NCI-H128 (cell line): ENCODE data around the gene PTPRF.
"Not testable (repeated sequence)": the region's sequence is repeated elsewhere in the genome, so short reads cannot be mapped to it uniquely, and the experiment has no call there.

ENCODE experiments used
- DNase-seq: peaks from one replicate; lab custom pipeline; 2025; ENCODE audit not compliant: unreplicated experiment; lab: John Stamatoyannopoulos, UW

PTPRF gene

GRCh38 chr1:43530483-43531106, at the start of gene PTPRF:
PTPRF (plus strand) TSS chr1:43530883; CDS start chr1:43545076, 14,193 bp downstream.
- DNase-seq: peak; percentile 55

DNA sequence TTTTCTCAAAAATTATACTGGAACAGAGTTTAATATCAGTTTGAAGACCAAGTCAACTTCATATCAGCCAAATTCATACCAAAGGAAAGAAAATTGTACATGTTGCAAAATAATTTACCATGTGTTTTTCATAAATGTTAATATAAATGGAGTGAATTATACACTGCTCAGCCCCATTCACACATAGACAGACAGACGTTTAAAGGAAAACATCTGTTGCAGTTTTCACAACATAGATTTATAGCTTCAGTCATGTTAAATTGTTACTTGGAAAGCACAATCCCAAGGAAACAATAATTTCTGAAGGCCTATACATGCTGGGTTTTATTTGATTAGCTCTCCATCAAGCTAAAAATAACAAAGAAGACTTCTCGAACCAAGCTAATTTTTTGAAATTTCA, 49.2 kb upstream of the PTPRF start:
- no peak for DNase-seq

DNA sequence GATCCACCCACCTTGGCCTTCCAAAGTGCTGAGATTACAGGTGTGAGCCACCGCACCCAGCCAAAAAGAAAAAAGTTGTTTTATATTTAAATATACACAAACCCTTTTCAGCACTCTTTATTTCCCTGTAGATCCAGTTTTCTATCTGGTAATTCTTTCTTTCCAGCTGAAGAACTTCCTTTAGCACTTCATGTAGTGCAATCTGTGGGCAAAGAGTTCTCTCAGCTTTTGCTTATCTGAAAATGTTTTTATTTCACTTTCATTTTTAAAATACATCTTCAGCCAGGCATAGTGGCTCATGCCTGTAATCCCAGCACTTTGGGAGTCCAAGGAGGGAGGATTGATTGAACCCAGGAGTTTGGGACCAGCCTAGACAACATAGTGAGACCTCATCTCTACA, 48.5 kb upstream of the PTPRF start:
- DNase-seq: no peak

GRCh38 chr1:43484367-43484766, 46.3 kb upstream of the PTPRF start:
- no peak for DNase-seq

DNA sequence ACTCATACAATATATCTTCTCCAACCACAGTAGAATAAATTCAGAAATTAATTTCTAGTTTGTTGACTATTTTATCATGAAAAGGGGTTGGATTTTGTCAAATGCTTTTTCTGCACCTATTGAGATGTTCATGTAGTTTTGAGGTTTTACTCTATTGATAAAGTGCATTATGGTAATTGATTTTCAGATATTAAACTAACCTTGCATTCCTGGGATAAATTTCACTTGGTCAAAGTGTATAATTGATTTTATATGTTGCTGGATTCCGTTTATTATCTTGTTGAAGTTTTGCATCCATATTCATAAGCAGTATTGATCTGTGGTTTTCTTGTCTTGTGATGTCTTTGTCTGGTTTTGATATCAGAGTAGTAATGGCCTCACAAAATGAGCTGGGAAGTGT, 42.5 kb upstream of the PTPRF start:
- DNase-seq: no peak

DNA sequence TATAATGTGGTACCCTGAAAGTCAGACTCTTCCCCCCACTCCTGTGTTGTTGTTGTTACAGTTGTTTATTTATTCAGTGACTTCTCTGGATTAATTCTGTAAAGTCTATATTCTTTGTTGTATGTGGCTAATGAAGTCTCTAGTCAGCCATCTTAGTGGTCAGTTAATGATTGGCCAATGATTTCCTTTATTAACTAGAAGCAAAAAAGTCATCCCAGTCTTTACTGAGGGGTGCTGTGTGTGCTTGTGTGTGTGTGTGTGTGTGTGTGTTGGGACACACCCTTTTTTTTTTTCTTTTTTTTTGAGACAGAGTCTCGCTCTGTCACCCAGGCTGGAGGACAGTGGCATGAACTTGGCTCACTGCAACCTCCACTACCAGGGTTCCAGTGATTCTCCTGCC, 39.6 kb upstream of the PTPRF start:
- no peak for DNase-seq

DNA sequence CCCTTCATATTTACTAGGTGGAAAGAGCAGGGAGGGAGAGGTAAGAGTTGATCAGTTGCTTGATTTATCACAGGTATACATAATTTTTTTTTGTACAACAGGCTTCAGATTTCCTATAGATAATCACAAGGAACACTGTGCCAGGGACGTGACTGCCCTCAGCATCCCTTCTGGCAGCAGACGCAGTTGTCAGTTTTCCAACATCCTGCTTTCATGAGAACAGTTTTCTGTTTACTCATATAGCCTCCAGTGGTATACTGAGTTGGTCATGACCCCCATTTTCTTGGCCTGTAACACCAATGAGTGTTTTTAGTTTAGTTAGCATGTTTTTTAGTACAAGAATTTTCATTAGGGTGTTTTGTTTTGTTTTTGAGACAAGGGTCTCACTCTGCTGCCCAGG, 37.9 kb upstream of the PTPRF start:
- no peak for DNase-seq

DNA sequence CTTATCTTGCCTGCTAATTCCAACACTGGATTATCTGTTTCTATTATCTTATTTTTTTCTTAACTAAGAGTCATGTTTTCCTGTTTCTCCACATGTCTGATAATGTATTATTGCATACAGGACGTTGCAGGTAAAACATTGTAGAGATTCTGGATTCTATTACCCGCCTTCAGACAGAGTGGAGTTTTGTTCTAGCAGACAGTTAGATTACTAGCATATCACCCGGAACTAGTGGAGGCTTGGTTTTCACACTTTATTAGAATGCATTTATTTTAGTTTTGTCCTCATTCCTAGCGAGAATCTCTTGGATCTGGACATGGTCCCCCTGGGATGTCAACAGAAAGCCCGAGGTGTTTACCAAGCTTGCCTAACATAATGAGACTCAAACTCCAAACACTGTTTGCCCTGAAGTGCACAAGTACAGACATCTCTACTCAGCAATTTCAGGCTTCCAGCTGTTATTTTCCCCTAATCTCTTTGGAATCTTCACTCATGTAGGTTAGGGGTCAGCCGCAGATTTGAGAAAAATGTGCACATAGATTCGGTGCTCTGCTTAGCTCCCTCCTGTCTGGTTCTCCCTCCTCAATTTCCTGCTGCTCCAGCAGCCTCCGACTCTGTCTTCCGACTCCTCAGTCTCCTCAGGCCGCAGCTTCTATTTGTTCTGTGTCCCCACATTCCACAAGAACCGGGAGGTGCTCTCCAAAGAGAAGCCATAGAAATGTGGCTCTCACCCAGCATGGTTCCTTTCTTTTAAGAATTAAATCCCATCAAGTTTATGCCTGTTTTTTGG, 36.8 kb upstream of the PTPRF start:
- DNase-seq: no peak

DNA sequence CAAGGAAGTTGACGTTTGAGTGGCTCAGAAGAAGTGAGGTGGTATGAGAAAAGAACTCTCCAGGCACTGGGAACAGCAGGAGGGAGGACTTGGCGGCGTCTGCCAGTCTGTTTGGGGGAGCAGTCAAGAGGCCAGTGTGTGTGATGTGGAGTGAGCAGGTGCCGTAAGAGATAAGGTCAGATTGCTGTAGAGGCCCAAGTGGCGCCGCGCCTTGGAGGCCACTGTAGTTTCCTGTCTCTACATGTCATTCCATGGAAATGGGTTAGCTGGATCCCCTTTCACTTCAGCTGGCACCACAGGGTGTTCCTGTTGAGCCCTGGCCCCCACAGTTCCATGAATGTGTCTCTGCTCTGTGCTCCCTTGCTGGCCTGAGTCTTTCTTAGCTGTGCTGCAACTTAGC, 35.5 kb upstream of the PTPRF start:
- DNase-seq: no peak

GRCh38 chr1:43499898-43500297, 30.8 kb upstream of the PTPRF start:
- DNase-seq: no peak

DNA sequence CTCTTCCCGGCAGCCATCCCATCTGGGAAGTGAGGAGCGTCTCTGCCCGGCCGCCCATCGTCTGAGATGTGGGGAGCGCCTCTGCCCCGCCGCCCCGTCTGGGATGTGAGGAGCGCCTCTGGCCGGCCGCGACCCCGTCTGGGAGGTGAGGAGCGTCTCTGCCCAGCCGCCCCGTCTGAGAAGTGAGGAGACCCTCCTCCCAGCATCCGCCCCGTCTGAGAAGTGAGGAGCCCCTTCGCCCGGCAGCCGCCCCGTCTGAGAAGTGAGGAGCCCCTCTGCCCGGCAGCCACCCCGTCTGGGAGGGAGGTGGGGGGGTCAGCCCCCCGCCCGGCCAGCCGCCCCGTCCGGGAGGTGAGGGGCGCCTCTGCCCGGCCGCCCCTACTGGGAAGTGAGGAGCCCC, 28.9 kb upstream of the PTPRF start:
- DNase-seq: not testable (repeated sequence)

DNA sequence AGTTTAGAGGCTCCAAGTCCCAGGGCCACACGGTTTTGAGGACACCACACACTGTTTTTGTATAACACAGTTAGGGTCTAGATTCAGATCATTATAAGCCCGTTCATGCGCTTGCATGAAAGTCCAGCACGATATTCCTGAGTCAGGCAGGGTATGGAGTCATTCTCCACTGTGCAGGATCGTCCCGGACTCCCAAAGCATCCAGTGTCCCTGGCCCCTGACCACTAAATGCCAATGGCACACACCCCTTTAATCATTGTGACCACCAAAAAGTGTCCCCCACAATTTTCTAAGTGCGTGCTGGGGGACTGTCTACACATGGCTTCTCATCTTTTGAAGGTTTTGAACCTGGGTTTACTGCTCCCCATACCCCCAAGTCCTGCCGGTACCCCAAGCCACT, 27.1 kb upstream of the PTPRF start:
- DNase-seq: no peak

- no peak for DNase-seq
These were observed 25.5 kb upstream of the PTPRF start for GRCh38 chr1:43505077-43505780.

DNA sequence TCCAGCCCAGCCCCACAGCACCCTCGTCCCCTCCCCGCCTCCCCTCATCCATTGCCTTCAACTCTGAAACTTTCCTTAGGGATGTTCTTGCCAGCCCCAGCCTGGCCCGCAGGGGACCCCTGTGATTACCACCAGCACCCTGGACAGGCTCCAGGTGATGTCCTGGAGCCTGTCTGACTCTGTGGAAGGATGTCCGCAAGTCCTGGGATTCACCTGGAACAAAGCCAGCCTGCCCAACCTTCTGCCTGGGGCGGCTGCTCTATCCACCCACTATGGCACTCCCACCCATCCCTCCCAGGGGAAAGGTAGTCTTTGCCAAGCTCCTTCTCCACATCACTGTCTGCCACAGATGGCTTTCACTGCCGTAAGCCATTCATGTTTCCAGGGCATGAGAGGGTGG, 24.4 kb upstream of the PTPRF start:
- DNase-seq: no peak

DNA sequence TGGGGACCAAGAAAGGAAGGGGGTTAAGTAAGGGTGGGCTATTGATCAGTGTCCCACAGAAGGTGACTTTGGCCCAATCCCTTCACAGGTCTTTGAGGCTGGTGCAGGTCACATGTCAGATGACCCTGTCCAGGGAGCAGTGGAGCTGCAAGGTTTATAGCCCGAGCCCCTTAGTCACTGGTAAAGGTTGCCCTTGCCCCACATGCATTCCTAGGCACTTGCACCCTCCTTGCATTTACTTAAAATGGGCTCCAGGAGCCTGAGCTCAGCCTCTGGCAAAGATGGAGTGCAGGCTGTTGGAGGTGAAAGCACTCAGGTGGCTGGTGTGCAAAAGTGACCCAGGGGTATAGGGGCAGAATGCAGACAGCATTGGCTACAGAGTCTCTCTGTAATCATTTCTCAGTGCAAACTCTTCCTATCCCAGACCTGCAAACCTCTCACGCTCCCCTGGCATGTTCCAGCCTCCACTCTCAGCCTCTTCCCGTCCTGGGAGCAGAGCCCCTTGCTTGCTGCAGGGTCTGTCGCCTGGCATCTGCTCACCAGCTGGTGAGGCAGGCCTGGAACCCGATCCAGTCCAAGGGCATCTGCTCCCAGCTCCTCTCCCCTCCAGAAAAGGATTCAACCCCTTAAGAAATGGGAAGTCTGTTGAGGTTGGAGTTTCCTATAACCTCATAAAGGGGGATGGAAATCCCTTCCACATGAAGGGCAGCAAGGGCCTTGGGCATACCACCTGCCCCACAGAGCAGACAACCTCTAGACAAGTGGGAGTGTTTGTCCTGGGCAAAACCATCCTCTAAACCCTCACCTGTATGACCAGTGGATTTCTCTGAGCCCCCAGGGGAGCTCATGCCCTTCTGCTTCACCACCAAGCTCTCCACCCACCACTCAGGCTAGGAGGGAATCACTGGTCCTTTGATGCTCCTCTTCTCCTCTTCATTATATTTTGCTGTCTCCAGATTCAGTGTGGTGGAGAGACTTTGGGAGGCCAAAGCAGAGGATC, 23.1 kb upstream of the PTPRF start:
- DNase-seq: no peak

DNA sequence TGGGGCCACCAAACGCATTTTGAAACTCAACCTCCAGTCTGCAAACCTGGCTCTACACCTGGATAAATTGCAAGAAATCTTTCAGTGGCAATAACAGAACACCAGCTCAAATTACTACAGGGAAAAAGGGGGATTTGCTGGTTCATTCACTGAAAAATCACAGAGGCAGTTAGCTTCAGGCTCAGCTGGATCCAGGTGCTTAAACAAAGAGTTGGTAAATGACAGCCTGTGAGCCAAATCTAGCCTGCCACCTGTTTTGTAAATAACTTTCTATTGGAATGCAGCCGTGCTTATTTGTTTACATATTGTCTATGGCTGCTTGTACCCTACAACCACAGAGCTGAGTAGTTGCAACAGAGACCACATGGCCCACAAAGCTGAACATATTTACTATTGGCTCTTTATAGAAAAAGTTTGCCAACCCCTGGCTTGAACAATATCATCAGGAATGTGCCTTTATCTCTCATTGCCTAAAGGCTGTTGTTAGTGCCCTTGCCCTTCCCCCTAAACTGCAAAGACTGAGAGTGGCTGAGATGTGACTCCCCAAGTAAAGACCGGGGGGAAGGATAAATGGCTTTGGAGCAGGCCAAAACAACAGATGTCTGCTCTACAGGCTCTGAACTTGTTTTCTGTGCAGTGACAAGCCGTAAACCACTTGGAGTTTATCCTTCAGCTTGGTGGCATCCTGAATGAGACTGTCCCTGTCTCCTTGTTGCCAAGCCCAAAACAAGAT, 21.5 kb upstream of the PTPRF start:
- DNase-seq: no peak

- DNase-seq: no peak
These were observed 20.8 kb upstream of the PTPRF start for GRCh38 chr1:43509740-43510375.

DNA sequence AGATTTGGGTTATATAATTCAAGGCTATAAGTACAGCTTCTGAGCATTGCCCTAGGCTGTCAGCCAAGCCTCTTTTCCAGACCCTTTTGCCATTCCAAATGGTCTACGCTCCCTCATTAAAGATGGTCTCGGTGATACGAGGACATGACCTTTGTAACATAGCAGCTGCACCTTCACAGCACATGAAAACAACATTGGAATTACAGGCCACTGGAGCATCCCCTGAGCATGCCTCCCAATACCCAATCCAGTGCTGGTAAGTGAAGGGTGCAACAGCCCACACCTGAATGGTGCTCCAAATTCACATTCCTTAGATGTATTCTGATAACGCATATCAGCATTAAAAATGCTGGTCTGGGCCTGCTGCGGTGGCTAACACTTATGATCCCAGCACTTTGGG, 20.1 kb upstream of the PTPRF start:
- no peak for DNase-seq

GRCh38 chr1:43511394-43511793, 19.3 kb upstream of the PTPRF start:
- no peak for DNase-seq

- no peak for DNase-seq
These were observed 18.6 kb upstream of the PTPRF start for GRCh38 chr1:43512133-43512532.
